NCI-H226 (cell line): ENCODE measurements around the gene TAS2R40.
"Not testable (repeated sequence)": the region's sequence is repeated elsewhere in the genome, so short reads cannot be mapped to it uniquely, and the experiment has no call there.

Experiments
- DNase-seq: peaks from one replicate; pipeline ENCODE4 v3.0.0-alpha.2; 2015

TAS2R40 gene

DNA sequence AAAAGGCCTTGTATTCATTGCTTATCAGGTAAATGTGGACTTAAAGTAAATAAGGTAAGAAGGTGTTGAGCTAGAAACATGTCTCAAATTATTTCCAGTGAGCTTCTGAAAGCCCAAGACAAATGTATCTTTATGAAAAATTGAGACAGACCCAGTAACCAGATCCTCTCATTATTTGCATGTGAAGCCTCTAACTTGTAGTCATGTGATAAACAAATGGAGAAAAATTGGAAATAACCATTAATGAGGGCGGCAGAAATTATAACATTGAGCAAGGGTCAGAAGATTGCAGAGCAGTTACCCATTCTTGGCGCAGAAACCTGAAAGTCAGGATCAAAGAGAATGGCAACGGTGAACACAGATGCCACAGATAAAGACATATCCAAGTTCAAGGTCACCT lies at the start of gene TAS2R40:
TSS of gene TAS2R40 (plus strand) at position 301 of the 400 bp plus-strand sequence. CDS start at position 343, 42 bp downstream.
- no peak for DNase-seq

DNA sequence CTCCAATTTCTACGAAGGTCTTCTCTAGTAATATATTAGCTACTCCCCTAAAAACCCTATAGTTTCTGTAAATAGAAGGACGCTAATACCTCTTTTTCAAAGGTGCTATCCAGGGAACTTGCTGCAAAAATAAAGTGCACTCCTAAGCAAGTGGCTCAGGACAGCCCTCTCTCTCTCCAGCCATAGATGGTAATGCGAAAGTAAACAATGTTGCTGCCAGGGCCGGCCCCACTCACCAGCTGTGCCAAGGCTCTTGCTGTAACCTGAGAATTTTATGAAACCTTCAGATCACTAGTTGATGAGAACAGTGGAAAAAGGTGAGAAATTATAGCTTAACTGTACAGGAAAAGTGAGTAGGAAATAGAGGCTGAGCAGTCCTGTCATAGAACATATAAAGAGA lies 49.5 kb upstream of the TAS2R40 start:
- DNase-seq = no peak

DNA sequence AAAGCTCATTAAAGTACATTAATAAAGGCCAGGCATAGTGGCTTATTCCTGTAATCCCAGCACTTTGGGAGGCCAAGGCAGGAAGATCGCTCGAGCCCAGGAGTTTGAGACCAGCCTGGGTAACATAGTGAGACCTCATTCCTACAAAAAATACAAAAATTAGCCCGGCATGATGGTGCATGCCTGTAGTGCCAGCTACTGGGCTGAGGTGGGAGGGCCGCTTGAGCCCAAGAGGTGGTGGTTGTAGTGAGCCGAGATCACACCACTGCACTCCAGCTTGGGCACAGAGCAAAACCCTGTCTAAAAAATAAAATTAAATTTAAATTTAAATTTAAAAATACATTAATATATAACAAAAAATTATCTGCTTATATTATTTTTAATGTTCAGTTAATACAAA lies 45.7 kb upstream of the TAS2R40 start:
- no peak for DNase-seq

DNA sequence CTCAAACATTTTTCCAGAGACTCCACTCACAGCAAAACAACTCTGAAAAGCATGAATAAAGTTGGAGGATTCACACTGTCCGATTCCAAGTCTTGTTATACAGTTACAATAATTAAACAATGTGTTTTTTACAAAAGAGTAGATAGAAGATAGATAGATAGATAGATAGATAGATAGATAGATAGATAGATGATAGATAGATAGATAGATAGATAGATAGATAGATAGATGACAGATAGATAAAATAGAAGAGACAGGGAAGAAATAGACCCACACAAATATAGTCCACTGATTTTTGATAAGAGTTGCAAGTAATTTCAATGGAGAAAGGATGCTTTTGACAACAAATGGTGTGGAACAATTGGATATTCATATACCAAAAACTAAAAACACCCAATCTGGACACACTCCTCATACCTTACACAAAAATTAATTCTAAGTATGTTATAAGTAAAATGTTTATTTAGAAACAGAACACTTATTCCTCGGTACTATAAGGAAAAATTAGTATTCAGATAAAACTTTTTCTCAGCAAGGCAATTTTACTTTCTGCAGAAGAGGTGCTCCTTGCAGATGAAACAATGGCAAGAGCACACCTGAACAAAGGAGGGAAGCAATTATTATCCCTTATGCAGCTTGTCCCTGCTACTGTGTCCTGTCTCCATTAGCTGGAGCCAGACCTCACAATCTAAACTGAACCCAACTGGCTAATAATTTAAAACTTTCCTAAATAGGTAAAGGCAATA lies 44.3 kb upstream of the TAS2R40 start:
- DNase-seq = no peak

DNA sequence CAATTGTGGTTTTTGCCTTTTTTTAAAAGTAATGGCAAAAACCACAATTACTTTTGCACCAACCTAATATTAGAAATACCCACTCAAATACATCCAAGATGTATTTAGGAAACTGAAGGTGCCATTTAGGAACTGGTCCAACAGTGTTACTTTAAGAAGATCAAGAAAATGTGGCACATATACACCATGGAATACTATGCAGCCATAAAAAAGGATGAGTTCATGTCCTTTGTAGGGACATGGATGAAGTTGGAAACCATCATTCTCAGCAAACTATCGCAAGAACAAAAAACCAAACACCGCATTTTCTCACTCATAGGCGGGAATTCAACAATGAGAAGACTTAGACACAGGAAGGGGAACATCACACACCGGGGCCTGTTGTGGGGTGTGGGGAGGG lies 41.1 kb upstream of the TAS2R40 start:
- DNase-seq = not testable (repeated sequence)

DNA sequence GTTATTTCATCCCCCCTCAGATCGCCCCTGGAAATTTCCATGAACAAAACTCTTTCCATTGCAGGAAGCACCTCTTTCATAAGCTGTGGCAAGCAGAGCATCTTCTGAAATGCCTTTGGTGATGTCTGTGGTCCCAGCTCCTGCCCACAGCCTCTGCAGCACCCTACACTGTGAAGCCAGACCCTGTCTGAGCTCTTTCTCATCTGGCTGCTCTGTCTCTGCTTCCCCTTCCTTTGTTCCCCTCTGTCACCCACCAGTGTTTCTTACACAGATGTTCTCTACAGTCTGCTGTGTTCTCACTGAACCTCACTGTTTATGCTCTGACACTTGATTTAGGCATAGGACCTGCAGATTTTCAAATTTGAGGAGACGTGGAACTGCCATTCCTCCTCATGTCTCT lies 40.5 kb upstream of the TAS2R40 start:
- no peak for DNase-seq

DNA sequence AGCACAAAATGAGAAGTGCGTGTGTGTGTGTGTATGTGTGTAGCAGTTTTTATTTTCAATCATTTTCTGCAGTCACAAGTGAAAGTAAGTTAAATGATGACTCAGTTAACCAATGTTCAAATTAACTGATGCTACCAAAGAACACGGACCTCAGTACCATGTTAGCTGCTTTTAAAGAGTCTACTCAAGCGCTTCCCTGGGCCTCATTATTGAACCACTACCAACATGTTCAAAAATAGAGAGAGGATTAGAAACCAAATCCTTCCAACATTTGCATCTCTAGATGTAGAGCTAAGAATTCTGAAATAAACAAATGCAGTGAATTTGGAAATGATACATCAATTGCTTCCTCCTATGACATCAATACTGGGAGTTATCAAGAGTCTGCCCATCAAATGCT lies 38.8 kb upstream of the TAS2R40 start, which contains the start of gene TAS2R39:
TSS of gene TAS2R39 (plus strand) at position 396 of the 400 bp plus-strand sequence. CDS start at position 396, 0 bp downstream.
- no peak for DNase-seq

DNA sequence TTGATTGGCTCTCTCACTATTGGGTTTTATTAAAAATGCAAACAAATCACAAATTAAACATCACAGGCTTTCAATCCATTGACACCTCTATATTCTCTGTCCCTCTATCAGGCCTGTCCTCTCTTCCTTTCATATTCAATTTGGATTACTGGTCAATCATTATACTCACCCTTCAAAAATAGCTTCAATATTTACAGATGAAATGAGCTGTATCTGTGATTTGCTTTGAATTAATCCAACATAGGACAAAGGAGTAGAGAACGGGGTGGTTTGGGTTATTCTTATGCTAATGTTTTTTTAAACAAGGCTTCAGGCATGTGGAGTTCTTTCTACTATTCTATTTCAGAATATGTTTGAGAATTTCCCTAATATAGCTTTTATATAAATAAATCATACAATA lies 36.3 kb upstream of the TAS2R40 start:
- DNase-seq = no peak

DNA sequence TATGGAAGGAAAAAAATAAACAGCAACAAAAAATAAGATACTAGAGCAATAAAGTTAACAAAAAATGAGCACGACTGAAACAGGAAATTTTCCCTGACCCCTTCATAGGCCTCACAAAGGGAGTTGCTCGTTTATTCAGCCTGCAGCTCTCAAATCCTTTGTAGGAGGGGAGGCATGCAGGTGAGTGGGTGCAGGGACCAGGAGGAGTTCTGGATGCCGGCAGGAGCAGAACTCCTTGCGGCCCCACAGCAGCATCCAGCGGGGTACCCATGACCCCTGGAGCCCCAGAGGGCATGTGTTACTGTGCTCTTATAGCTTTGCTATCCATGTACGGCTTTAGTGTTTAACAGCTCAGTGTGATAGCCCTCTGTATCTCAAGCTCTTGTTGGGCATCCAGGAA lies 32.8 kb upstream of the TAS2R40 start:
- no peak for DNase-seq

DNA sequence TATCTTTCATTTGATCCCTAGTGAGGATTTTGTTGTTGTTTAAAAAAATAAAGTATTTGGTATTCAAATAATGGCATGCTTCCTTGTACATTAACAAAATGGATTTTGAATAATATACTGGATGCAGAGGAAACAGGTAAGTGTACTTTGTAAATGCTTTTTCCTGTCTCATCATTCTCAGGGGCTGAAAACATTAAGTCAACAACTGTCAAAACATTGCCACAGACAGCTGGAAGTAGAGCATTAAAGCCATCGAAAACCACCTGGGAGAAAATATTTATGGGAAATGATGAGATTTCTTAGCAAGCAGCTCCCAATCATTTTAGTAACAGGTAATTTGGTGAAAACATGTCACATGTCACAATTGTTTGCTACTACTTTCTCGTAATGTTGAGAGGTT lies 28.0 kb upstream of the TAS2R40 start:
- DNase-seq = no peak

DNA sequence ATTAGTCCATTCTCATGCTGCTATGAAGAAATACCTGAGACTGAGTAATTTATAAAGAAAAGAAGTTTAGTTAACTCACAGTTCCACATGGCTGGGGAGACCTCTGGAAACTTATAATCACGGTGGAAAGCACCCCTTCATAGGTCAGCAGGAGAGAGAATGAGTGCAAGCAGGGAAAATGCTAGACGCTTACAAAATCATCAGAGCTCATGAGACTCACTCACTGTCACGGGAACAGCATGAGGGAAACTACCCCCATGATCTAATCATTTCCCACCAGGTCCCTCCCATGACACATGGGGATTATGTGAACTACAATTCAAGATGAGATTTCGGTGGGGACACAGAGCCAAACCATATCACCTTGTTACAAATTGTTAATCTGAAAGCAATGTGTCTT lies 22.8 kb upstream of the TAS2R40 start:
- DNase-seq = no peak

DNA sequence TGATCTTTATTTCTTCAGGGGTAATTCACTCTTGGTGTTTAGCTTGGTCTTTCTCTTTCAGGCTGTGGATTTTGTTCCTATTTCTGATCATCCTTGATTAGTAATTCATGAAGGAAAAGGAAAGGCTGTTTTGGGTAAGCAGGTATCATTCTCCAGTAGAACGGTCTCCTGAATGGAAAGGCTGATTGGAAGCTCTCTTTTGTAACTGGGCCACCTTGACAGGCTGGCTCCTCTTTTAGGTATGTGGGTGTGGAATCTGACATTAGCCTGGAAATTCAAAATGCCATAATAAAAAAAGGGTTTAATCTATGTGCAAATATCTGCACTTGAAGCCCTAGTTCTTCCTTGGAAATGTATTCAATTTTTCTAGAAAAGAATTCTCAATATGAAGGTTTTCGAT lies 19.7 kb upstream of the TAS2R40 start:
- no peak for DNase-seq

DNA sequence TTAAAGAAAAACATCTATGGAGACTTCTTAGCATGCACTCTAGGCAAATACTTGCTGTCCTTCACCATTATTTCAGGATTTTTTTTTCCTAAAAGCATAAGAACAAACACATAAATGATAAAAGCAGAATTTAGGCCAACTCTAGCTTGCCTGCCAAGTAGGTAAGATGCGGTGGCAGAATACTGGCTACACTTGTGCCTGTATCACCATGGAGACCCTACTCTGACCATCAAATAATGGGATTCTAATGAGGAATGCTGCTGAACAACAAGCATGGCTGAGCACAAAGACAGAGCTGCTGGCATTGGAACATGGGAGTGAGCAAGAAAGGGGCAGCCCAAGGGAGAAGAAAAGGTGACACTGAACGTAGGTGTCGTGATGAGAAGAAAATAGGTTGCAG lies 18.5 kb upstream of the TAS2R40 start:
- DNase-seq = no peak

DNA sequence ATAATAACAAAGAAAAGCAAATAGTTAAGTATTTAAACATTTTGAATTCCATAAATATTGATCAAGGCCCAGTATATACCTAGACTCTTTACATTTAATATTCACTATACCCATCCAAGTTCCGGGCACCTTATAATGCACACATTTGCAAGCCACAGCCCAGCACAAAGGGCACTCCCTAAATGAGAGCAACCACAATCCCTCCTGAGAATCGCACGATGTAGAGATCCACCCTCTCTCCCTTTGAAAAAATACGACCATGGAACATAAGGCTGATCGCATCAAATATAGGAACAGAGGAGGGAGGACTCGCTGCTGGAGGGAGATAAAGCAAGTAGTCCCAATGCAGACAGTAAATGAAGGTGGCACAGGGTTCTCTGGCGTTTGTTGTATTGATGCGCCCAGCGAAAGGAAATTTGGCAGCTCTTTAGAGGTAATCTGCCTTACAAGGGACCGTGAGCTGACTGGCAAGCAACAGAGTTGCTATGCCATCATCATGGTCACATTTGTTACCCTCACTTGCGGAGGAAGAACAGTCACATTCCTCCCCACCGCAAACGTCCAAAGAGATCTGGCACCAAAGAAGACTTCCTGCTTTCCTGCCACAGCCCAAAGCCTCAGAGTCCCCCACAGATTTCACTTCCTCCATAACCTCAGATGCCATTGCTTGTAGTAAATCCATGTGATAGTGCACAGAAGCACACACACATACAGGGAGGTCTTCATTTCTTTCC lies 16.1 kb upstream of the TAS2R40 start:
- DNase-seq = no peak

DNA sequence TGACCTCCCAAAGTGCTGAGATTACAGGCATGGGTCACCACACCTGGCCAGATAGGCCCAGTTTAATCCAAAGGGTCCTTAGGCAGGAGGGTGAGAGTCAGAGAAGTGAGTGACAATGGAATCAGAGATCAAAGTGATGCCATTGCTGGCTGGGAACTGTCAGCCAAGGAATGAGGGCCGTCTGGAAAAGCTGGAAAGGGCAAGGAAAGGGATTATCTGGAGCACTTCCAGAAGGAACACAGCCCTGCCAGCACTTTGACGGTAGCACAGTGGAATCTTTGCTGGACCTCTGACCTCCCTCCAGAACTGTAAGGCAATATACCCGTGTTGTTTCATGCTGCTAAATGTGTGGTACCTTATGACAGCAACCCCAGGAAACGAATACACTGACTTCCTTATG lies 11.3 kb upstream of the TAS2R40 start:
- no peak for DNase-seq

DNA sequence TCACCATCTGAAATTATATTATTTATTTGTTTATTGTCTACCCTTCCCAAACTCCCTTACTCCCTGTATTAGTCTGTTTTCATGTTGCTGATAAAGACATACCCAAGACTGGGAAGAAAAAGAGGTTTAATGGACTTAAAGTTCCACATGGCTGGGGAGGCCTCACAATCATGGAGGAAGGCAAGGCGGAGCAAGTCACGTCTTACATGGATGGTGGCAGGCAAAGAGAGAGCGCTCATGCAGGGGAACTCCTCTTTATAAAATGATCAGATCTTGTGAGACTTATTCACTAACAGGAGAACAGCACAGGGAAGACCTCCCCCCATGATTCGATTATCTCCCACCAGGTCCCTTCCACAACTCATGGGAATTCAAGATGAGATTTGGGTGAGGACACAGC lies 8.4 kb upstream of the TAS2R40 start:
- DNase-seq = not testable (repeated sequence)

DNA sequence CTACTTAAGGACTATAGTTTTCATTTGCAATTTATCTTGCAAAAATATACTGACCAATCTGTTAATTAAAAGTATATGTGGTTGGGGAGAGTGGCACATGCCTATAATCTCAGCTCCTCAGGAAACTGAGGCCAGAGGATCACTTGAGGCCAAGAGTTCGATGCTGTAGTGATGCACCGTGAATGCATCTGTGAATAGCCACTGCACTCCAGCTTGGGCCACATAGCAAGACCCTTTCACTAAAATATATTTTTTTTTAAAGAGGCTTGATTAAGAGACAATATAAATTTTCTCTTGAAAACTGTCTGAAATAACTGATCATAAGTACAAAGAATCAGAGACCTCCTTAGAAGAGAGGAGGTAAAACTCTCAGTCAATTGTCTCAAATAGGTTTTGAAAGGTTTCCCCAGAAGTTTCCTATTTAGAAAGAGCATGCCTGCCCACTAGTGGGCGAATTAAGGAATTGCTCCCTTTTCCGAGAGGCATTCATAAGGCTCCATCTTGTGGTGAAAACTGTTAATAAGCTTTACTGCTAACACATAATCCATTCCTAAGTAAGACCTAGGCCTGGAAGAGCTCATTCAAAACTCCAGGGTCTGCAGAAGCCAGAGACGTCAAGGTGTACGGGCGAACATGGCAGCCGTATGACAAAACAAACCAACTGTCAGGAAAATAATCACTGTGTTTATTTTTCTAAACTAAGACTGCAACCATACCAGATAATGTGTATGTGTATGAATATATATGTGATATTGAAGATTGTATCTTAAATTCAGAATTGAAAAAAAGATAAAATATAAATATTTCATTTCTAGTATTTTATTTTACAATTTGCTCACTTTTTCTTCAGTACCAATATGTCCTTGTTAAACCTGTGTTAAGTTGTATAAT lies 6.8 kb upstream of the TAS2R40 start:
- DNase-seq = peak; percentile 17

DNA sequence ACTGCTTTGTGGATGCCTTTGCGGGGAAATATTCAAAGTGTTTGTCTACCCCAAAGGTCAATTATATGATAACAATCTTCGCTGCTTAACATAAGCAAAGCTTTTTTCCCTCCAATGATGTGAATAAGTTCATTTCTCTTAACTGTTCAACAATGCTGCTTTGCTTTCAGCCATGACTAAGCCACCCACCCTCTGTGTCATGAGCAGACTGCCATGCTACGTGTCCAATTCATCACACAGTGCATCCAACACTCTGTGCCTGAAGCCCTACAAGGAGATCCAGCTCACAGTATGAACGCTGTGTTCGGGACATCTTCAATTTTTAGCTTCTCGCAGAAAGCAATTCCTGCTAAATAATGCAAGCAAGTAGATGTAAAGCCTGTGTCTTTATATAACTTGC lies 5.7 kb upstream of the TAS2R40 start:
- DNase-seq = no peak

DNA sequence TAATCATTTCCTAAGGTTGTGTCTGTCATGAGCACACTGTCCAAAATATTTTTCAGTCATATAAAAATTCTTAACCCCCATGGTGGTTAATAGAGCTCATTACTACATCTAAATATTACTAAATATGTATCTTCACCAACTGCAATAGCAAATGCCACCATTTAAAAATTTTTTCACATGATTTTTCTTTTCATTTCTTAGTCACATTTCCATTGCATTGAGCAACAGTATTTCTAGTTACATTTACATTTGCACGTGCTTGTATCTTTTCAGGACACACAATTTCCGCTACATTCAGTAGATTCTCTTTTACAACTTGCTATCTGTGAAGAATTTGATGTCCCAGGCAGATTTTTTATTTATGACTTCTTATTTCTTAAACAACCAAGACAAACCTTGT lies 5.2 kb upstream of the TAS2R40 start:
- DNase-seq = no peak

DNA sequence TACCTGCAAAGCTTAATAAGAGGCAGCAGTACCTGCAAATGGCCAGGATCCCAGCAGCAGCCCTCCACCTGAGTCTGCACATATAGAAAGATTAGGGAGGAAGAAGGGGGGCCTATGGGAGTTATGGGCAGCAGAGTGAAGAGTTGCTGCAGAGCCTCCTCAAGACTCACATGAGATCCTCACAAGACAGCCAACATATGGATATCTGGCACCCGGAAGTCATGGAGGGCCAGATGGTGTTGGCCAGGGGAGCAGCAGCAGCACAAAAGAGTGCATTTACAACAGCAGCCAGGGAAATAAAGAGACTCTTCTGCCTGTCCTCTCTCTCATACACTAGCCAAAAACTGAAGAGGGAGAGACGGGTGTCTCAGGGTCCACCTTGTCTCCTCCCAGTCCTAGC lies 4.0 kb upstream of the TAS2R40 start:
- no peak for DNase-seq

DNA sequence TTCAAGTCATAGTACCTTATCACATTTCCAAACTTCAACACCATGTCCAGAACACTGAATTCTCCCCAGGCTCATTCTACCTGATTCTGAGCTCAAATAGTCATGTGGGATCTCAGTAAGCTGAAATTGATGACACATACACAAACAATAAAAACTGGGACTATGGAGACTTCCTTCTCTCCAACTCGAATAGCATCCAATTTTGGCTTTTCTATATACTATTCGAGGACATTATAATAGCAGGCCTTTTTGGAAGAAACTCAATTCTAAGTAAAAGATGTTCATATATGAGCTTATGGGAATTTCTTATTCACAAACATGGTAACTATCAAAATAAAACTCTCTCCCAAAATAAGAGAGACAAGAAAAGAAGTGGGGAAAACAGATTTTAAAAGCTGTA lies 551 bp upstream of the TAS2R40 start:
- no peak for DNase-seq

DNA sequence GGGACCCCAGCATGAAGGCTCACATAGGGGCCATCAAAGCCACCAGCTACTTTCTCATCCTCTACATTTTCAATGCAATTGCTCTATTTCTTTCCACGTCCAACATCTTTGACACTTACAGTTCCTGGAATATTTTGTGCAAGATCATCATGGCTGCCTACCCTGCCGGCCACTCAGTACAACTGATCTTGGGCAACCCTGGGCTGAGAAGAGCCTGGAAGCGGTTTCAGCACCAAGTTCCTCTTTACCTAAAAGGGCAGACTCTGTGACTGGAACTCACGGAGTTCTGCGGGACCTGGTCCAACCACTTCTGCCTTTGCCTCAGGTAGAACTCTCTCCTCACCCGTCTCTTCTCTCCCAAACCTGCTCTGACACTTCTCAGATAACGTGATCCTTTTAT lies 945 bp downstream of the TAS2R40 start:
- no peak for DNase-seq

DNA sequence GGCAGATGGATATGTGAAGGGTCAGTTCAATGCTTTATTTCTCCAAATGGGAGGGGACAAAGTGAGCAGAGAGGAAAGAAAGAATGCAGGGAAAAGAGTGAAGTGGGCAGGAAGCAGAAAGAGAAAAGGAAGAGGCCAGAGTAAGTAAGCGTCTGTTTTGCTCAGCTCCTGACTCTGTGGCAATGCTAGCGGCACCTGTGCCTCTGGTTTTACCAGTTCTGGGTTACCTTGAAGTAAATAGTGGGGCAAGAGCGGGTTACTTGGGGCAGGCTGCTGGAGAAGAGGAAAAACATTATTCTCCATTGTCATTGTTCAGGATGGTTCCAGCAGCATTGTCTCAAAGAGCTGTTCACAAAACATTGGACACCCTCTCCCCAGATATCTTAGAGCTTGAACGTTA lies 1.9 kb downstream of the TAS2R40 start:
- DNase-seq = no peak

DNA sequence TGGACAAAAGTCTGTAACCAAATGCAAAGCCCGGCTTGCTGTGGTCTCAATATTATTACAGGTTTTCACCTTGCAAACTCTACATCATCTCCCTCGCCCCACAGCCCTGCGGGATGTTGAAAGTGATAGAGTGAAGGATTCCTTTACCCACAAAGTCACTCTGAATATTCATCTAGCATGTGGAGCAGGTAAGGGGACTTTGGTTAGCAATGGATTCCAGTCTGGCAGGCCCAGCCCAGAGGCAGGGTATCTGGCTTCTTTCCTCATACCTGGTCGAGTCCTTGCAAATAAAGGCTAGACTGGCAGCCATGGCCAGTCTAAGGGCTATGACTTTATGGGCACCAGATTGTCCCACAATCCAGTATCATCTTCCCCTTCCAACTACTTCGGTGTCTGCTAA lies 3.2 kb downstream of the TAS2R40 start:
- no peak for DNase-seq
